GM12892 (cell line): ENCODE measurements around the gene LRRC15.

ENCODE experiments used
- POLR2A ChIP-seq: IDR thresholded peaks from 2 replicates; pipeline ENCODE4 v1.6.1; 2011; ENCODE audit warnings: low read depth, low read length, control low read depth
- POLR2AphosphoS5 ChIP-seq: IDR thresholded peaks from 2 replicates; pipeline ENCODE4 v1.6.1; 2011; ENCODE audit warnings: low read depth, low read length, control low read depth

GRCh38 chr3:194330160-194330559 is 39.4 kb downstream of the LRRC15 start:
- no peak for TF ChIP-seq POLR2AphosphoS5
- TF ChIP-seq POLR2A: no peak
